ENCODE results near the gene PIGN.

GRCh38 chr18:62091487-62092120 is 95.3 kb downstream of the PIGN start:
- TF ChIP-seq CTCF (IDR thresholded peaks at IDR 0.05) (no peak), POLR2AphosphoS5 (IDR thresholded peaks at IDR 0.05) (no peak), EP300 (IDR thresholded peaks at IDR 0.05) (no peak), POLR2A (IDR thresholded peaks at IDR 0.05) (no peak)
